Left colon (tissue), 2 donors: ENCODE data around the gene NHSL1. TPM values are rescaled to one million over a fixed set of nuclear protein-coding genes. Genes with fewer than 3 reads are reported as not detected.

Experiments
- microRNA-seq, 2 donors: library from miRNA; unstranded; fragments of <30 nt; microRNA quantifications; one replicate each; pipeline versions ENCODE4 v1.1.0 to v1.2.0, GENCODE V29; 2020
- total RNA-seq, 2 donors: library from RNA; stranded (reverse); fragmentation: NEBNext Ultra II Directional; extraction: Animal tissue kit (Norgen Biotek cat#: 25700); gene quantifications; one replicate each; pipeline ENCODE4 v1.2.1, GENCODE V29; 2021
- donor health status: DM: no; HTN: no; CAD: no.
- donor health status: DM: yes; HTN: yes; CAD: no.

NHSL1 gene
- total RNA-seq, 2 donors from 2014 or later = 112 to 125 TPM

Small RNA genes within 50 kb of the gene (microRNA-seq; reads per million reads assigned to microRNA genes)
- gene MIR3145 = 4.1 to 4.8 reads per million in 2 donors

Other genes starting within 250 kb of the NHSL1 start
- under 1 TPM in 1 of 2 donors, not detected in 1; 0.42 TPM for gene SMIM28, start 121.6 kb downstream of the NHSL1 start, total RNA-seq
- gene HEBP2, start 95.3 kb downstream of the NHSL1 start, total RNA-seq = 10 to 100 TPM; 90.0 to 95.3 TPM